ENCODE data around the gene MTSS2.

The MTSS2 gene

DNA sequence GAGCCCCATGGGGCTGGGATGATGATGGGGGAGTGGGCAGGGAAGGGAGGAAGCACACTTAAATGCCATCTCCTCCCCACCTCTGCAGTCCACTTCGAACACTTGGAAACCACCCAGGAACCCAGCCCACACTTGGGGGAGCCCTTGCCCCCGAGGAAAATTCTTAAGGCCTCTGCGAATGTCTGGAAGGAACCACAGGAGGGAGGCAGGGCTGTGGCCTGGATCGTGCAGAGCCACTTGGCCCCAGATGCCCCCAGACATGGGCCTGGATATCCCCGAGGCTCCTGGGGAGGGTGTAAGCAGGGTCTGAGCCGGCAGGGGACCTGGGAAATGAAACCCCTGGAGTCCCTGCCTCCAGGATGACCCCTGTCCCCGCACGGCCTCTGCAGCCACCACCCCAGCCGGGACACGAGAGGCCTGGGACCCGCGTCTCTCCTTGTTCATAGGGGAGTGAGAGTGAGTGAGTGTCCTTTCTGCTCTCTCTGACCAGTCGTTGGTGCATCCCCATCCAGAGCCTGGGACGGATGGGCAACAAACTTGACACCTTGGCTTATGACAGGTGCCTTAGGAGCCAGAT, 11.8 kb upstream of the MTSS2 start:
- no peak for DNase-seq

DNA sequence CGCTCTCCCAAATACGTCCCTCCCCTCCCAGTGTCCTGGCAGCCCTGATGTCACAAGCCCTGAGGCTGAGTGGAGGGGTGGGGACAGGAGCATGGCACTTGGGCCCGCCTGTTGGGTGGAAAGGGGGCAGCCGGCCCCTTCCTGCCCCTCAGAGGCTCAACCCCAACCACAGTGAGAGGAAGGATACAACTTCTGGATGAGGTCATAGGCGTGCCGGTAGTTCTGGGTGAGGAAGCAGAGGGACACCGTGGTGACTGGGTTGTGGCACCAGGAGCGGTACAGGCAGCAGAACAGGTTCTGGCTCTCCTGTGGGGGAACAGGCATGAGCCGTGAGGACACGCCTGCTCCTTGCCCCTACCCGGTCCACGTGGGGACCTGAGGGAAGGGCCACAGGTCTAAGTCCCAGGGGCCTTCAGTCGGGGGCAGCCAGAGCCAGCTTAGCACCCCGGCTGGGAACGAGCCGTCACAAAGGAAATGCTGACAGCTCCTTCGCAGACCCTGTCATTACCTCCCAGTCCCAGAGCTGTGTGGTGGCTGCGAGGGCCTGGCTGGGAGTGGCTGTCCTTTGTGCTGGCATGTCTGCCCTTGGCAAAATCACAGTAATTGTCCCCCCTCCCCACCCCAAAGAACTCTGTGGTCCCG, 11.2 kb upstream of the MTSS2 start:
- DNase-seq = peak; percentile 6

- no peak for DNase-seq
Observed at GRCh38 chr16:70696355-70696754, 10.5 kb upstream of the MTSS2 start.

GRCh38 chr16:70695331-70696070, 9.6 kb upstream of the MTSS2 start:
- peak; percentile 5 for DNase-seq

DNA sequence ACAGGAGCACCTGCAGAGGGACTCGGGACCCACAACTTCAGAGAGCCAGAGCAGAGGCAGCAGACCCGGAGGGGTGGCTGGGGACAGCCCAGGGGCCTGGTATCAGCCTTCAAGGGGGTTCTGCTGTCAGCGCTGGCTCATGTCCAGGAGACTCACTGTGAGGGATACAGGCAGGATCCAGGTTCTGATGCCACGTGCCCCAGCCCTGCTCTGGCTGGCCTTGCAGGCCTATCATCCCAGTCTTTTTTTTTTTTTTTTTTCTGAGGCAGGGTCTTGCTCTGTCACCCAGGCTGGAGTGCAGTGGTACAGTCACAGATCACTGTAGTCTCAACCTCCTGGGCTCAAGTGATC, 9.0 kb upstream of the MTSS2 start:
- no peak for DNase-seq

DNA sequence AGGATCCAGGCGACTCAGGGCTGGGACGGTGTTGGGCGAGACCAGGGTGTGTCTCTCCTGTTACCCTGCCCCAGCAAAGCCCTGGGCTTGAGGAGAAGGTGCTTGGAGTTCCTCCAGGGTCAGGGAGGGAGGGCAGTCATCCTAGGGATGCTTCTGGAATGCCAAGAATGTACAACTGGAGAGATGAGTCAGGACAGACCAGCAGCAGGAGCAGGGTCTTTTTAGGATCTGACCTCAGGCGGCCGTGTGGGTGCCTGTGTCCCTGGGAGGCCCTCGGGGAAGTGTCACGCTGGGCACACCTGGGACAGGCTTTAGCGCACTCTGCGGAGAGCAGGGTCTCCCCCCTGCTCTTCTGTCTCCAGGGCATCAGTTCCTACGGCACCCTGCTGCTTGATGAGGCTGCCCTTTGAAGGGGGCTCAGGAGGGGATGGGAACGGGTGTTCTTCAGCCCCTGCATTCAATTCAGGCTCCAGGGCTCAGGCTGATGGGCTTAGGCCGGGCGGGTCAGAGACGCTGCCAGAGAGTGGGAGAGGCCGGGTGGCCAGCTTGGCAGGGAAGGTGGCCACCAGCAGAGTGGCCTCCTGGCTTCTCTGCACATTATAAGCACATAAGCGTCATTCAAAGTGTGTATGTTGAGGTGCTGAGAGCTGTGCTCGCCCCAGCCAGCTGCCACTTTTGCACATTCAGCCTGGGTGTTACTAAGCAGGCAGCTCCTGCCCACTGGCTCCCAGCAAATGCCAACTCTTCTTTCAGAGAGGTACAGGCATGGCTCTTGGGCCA, 8.4 kb upstream of the MTSS2 start:
- no peak for DNase-seq

GRCh38 chr16:70692873-70693671, 7.2 kb upstream of the MTSS2 start:
- DNase-seq = no peak

DNA sequence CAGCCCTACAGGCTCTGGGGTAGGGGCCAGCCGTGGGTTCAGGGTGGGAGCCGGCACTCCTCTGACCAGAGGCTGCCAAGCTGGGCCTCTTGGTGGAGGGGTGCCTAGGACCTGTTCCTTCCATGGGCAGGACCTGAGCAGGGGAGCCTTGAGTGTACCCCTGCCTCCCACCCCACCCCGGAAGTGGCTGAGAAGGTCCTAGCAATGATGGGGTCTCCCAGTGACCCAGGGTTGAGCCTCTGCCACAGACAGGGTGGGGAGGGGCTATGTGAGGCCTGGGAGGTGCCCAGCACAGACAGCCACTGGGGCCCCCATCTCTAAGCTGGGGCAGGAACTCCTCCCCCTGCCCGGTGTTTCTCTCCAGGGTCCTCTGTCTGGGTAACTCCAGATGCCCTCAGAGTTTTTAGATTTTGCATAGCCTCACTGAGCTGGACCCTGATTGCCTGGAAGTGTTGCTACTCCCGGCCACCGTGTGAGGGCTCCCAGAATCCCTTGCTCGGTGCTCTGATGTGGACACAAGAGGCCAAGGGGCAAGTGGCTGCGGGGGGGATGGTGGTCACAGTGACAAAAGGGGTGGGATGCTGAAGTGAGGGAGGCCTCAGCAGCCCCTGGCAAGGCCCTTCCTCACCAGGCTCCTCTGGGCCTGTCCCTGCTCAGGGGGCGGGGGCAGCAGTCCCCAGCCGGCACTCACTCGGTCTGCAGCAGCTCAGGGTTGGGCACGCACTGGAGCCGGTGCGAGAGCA, 6.4 kb upstream of the MTSS2 start:
- no peak for DNase-seq

GRCh38 chr16:70691223-70692129, 5.6 kb upstream of the MTSS2 start:
- no peak for DNase-seq

GRCh38 chr16:70689970-70690891, 4.4 kb upstream of the MTSS2 start:
- no peak for DNase-seq

- no peak for DNase-seq
Observed at GRCh38 chr16:70689035-70689969, 3.4 kb upstream of the MTSS2 start.

DNA sequence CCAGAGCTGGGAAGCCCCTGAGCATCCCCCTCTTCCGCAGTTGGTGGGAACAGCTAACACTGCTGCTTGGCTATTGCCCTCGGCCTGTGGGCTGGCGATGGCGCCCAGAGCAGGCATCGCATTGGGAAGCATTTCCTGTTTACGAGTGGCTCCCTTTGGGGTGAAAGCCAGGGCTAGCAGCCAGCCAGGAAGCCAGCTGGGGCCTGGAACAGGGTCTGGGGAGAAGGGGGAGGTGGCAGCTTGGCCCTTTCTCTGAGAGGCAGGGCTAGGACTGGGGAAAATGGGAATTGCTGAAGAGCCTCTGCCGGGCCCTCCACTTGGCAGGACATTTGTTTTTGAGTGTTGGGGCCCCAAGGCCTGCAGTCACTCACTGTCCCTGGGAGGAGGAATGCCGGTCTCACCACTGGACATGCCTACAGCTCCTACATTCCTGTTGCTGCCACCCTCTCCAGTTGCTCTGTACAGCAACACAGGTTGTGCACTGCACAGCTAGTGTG, 2.4 kb upstream of the MTSS2 start:
- no peak for DNase-seq

DNA sequence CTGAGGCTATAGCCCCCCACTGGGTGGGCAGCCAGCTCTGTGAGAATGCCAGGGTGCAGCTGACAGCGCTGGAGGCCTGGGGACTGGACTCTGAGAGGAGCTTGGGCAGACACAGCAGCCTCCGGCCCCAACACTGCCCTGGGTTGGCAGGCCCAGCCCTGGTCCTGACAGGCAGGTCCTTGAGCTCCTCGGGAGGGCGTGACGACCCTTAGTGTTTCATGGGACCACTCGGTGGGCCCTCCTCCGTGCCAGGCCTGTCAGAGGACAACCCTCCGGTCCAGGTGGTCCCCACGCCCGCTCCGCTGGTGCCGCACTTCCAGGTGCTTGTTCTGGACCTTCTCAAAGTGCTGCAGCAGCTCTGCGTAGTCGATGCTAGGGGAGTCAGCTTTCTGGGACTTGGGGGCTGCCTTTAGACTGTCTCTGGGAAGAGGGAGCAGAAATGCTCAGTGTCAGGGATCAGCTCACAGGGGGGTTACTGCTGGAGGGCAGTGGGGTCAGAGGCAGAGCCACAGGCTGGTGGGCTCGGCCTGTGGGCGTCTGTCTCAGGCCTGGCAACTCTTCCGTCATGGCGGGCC, 1.9 kb upstream of the MTSS2 start:
- DNase-seq = no peak

DNA sequence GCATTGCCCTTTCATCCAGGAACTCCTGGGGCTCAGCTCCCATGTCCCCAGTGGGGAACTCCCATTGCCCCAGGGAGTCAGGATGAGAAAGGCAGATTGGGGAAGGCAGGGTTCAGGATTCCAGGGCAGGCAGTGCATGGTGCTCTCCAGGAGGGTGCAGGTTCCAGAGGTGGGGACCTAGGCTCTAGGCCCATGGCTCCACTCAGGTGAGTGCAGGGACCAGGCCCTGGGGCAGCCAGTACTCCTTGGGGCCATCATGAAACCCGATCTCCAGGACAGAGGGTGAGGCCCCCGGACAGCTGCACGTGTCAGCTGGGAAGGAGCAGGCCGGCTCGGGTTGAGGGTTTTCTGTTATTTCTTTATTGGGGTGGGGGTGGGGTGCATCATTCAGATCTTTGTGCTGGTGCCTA, 1.3 kb upstream of the MTSS2 start:
- DNase-seq = no peak

DNA sequence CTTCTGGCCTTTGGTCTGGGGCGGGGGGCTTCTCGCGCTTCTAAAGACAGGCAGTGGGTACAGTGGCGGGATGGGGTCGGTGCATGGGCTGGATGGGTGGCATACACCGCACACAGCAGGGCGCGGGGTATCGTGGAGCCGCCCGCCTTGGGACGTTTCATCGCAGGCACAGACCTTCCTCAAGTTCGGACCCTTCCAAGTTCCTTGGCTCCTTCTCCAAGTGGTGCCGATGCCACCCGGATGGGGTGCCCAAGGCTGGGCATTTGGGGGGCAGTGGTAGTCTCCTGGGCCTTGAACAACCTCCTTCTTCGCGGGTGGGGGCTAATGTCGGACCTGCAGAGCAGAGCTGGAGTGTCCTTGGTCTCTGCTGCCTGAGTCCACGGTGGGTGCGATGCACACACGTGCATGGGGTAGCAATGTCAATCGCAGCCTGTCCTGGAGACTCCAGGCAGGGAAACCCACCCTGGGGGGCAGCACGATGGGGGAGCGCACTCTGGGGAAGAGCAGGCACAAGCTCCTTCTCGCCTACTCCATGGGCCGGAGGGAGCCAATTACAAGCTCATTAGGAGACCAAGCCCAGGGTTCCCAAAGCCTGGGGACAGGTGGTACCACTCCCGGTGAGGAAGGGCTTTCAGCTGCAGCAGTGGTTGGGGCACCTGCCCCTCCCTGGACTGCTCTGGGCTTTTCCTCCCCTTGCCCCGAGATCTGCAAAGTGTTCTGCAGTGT, 686 bp upstream of the MTSS2 start:
- no peak for DNase-seq

DNA sequence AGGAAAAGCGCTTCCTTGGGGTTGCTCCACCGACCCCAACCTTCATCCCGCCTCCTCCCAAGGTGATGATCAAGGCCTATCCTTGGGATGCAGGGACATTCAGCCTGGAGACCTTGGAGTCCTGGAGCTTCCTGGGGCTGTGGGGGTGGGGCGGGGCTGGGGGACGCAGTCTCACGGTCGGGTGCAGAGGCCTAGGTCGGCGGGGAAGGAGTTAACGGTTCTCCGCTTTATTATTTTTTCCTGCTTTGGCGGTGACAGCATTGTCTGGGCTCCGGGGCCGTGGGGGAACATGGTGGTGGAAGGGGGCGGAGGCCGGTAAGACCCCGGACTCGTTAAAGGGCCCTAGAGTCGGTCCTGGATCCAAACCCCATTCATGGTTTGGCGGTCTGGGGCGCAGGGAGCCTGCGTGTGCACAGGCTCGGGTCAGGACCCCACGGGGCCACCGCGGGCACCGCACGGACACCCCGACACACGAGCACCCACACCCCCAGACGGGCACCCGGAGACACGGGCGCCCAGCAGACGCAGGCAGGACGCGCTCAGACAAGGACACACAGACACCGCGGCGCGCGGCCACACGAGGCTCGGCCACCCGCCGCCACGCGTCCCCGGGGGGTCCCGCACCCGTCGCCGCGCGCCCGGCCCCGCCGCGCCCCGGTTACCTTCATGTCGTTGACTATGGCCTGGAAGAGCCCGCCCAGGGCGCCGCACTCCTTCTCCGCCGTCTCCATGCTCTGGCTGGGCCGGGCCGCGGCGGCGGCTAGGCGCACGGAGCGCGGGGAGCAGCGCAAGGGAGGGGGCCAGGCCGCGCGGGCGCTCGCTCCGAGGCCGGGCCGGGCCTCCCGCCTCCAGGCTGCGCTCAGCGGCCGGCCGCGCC, 554 bp downstream of the MTSS2 start:
- no peak for DNase-seq

All from CD4-positive, alpha-beta T cell treated with Interleukin-10 for 1 hour (primary cell).